Bronchial epithelial cell (primary cell): ENCODE results near the gene APBB2. TPM values are rescaled to one million over a fixed set of nuclear protein-coding genes. Genes with fewer than 3 reads are reported as not detected.
"Not testable (repeated sequence)": the region's sequence is repeated elsewhere in the genome, so short reads cannot be mapped to it uniquely, and the experiment has no call there.

Source experiments
- DNase-seq: peaks from one replicate; pipeline ENCODE4 v3.0.0-alpha.2; 2010; ENCODE audit warnings: low read depth
- FAIRE-seq: peaks from 2 replicates; lab custom pipeline; 2011; peaks lifted over from hg19 to GRCh38; lab: Jason Lieb, UNC
- H3K27me3 ChIP-seq: 2 replicates; pipeline ENCODE4 v1.5.1; 2011; ENCODE audit warnings: low read length; ENCODE audit not compliant: control insufficient read depth, insufficient read depth
- H3K36me3 ChIP-seq: 2 replicates; pipeline ENCODE4 v1.5.1; 2011; ENCODE audit warnings: low read length; ENCODE audit not compliant: control insufficient read depth, insufficient read depth
- H3K4me3 ChIP-seq: 2 replicates; pipeline ENCODE4 v1.5.1; 2011; ENCODE audit warnings: mild to moderate bottlenecking, low read depth, low read length, control low read depth
- total RNA-seq: library from RNA; depleted of rRNA; stranded (reverse); fragments of >200 nt; gene quantifications from 2 replicates; pipeline ENCODE4 v1.2.1, GENCODE V29; 2014
- TF ChIP-seq, protein P1 (sequence below): IDR thresholded peaks from 2 replicates; pipeline ENCODE4 v1.5.1; 2011; ENCODE audit warnings: mild to moderate bottlenecking, moderate library complexity, low read length, control low read depth, inconsistent platforms; ENCODE audit not compliant: insufficient read depth, severe bottlenecking

APBB2 gene
- total RNA-seq, 1 donor from 2014 or later: 39.2 TPM

- FAIRE-seq (peak; percentile 58), DNase-seq (no peak)
Measured at GRCh38 chr4:40826821-40827220, 387.5 kb downstream of the APBB2 start.

GRCh38 chr4:40825014-40825838, 389.1 kb downstream of the APBB2 start:
- DNase-seq: no peak
- peak; percentile 7 for FAIRE-seq
- peaks cover 19% of the 10 kb centered on the region for H3K36me3 ChIP-seq
- no peaks in the 10 kb centered on the region for H3K27me3 ChIP-seq
- TF ChIP-seq, protein P1, sequence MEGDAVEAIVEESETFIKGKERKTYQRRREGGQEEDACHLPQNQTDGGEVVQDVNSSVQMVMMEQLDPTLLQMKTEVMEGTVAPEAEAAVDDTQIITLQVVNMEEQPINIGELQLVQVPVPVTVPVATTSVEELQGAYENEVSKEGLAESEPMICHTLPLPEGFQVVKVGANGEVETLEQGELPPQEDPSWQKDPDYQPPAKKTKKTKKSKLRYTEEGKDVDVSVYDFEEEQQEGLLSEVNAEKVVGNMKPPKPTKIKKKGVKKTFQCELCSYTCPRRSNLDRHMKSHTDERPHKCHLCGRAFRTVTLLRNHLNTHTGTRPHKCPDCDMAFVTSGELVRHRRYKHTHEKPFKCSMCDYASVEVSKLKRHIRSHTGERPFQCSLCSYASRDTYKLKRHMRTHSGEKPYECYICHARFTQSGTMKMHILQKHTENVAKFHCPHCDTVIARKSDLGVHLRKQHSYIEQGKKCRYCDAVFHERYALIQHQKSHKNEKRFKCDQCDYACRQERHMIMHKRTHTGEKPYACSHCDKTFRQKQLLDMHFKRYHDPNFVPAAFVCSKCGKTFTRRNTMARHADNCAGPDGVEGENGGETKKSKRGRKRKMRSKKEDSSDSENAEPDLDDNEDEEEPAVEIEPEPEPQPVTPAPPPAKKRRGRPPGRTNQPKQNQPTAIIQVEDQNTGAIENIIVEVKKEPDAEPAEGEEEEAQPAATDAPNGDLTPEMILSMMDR: no peak
- no peak overlapping the region for H3K4me3 ChIP-seq

More at GRCh38 chr4:40826821-40827220, 387.5 kb downstream of the APBB2 start:
- Histone ChIP-seq H3K27me3 (no peaks in the 10 kb centered on the region), H3K4me3 (no peak overlapping the region), H3K36me3 (peaks cover 17% of the 10 kb centered on the region)
- TF ChIP-seq, protein P1: no peak

GRCh38 chr4:40822420-40823166, 391.7 kb downstream of the APBB2 start:
- H3K36me3 ChIP-seq: peaks cover 20% of the 10 kb centered on the region
- TF ChIP-seq, protein P1: no peak
- no peak for FAIRE-seq
- no peak overlapping the region for H3K4me3 ChIP-seq
- no peak for DNase-seq
- H3K27me3 ChIP-seq: no peaks in the 10 kb centered on the region

GRCh38 chr4:40820101-40820500, 394.2 kb downstream of the APBB2 start:
- Histone ChIP-seq H3K4me3 (no peak overlapping the region), H3K36me3 (peaks cover 19% of the 10 kb centered on the region), H3K27me3 (no peaks in the 10 kb centered on the region)
- FAIRE-seq: no peak
- TF ChIP-seq, protein P1: no peak
- no peak for DNase-seq

- not testable (repeated sequence) for DNase-seq, H3K27me3 ChIP-seq, H3K4me3 ChIP-seq, FAIRE-seq
- peaks cover 12% of the 10 kb centered on the region for H3K36me3 ChIP-seq
Measured at GRCh38 chr4:40817157-40817556, 397.2 kb downstream of the APBB2 start.

DNA sequence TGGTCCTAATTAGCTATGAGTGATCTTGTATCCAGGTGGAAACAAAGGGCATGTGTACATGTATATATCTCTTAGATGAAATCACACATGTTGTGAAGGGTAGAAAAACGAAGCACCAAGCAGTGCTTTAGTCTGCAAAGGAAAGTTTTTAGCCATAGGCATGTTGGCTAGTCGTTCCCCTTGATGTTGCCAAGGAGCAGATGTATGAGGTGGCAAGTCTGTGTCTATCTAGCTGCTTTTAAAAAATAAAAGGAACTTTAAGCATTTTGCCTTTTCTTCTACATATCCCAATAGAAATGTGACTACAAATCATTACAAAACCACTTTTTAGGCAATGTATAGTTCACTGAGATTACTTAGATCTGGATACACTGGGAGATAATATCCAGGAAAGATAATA, 401.5 kb downstream of the APBB2 start:
- TF ChIP-seq, protein P1: no peak
- H3K4me3 ChIP-seq: no peak overlapping the region
- no peaks in the 10 kb centered on the region for H3K27me3 ChIP-seq
- DNase-seq (no peak), FAIRE-seq (no peak)
- H3K36me3 ChIP-seq: peaks cover 5% of the 10 kb centered on the region
